OCI-LY3 (cell line): ENCODE measurements around the gene DIPK1C.

Experiments used
- H2AFZ ChIP-seq: fragments of 200-600, 300-600 bp; shearing (Covaris generic); 2 replicates; pipeline ENCODE4 v1.6.0; 2014; ENCODE audit warnings: antibody characterized with exemption, low read depth, low read length
- H3K27ac ChIP-seq: fragments of 200-600, 300-600 bp; sonication (generic); 2 replicates; pipeline ENCODE4 v1.5.1; 2014; ENCODE audit warnings: mild to moderate bottlenecking, low read length, moderate library complexity, mixed read lengths
- H3K27me3 ChIP-seq: fragments of 200-600, 300-600 bp; sonication (generic); 2 replicates; pipeline ENCODE4 v1.6.1; 2014; ENCODE audit warnings: low read depth, low read length, mixed read lengths
- H3K36me3 ChIP-seq: fragments of 200-600, 300-600 bp; sonication (generic); replicated peaks from 2 replicates; pipeline ENCODE3; 2014; ENCODE audit warnings: low read depth, low read length, mixed read lengths
- H3K4me1 ChIP-seq: fragments of 300-600, 200-600 bp; sonication (generic); 2 replicates; pipeline ENCODE4 v1.6.1; 2014; ENCODE audit warnings: low read length, mixed read lengths
- H3K4me2 ChIP-seq: fragments of 200-600, 300-600 bp; sonication (generic); 2 replicates; pipeline ENCODE4 v1.6.1; 2014; ENCODE audit warnings: low read length, mixed read lengths
- H3K4me3 ChIP-seq: fragments of 300-600, 200-600 bp; sonication (generic); 2 replicates; pipeline ENCODE4 v1.5.1; 2014; ENCODE audit warnings: antibody characterized with exemption, mild to moderate bottlenecking, low read length, moderate library complexity
- H3K79me2 ChIP-seq: fragments of 300-600, 200-600 bp; shearing (Covaris generic); 2 replicates; pipeline ENCODE4 v1.6.1; 2014; ENCODE audit warnings: mild to moderate bottlenecking, low read length, mixed read lengths
- H3K9ac ChIP-seq: fragments of 300-600, 200-600 bp; shearing (Covaris generic); 2 replicates; pipeline ENCODE4 v1.6.0; 2014; ENCODE audit warnings: mild to moderate bottlenecking, low read length, moderate library complexity
- H3K9me3 ChIP-seq: fragments of 200-600, 300-600 bp; shearing (Covaris generic); 2 replicates; pipeline ENCODE4 v1.6.1; 2014; ENCODE audit warnings: low read length, mixed read lengths; ENCODE audit not compliant: insufficient read depth
- H4K20me1 ChIP-seq: fragments of 200-600, 300-600 bp; sonication (generic); 2 replicates; pipeline ENCODE4 v1.6.1; 2016; ENCODE audit warnings: low read length, mixed read lengths; ENCODE audit not compliant: insufficient read depth
- EZH2phosphoT487 ChIP-seq: fragments of 200-600 bp; shearing (Covaris generic); IDR thresholded peaks from 2 replicates; pipeline ENCODE4 v1.6.1; 2018; ENCODE audit warnings: antibody characterized with exemption, mixed run types, low read depth
- TF ChIP-seq, protein P1 (sequence below): fragments of 200-600, 300-600 bp; sonication (generic); IDR thresholded peaks from 2 replicates; pipeline ENCODE4 v1.5.1; 2014; ENCODE audit warnings: antibody characterized with exemption, low read length, low read depth

The DIPK1C gene

GRCh38 chr18:74495581-74496507 lies 38.7 kb upstream of the DIPK1C start, which contains the start of gene CNDP2:
Gene CNDP2 (plus strand): TSS chr18:74496363. CDS start chr18:74499974, 3,611 bp downstream.
- no peaks in the 10 kb centered on the region for H3K9me3 ChIP-seq
- peak within 1 kb of the TSS; percentile 88 for H3K4me2 ChIP-seq
- peaks cover 9% of the 10 kb centered on the region for H3K36me3 ChIP-seq
- peaks cover 37% of the 10 kb centered on the region for H3K4me1 ChIP-seq
- H3K27ac ChIP-seq: peak within 1 kb of the TSS; percentile 75
- H3K9ac ChIP-seq: peak within 1 kb of the TSS; percentile 84
- H3K4me3 ChIP-seq: peak within 1 kb of the TSS; percentile 84
- peaks cover 46% of the 10 kb centered on the region for H3K79me2 ChIP-seq
- H3K27me3 ChIP-seq: peaks cover 14% of the 10 kb centered on the region
- H2AFZ ChIP-seq: peak within 1 kb of the TSS; percentile 94
- no peaks in the 10 kb centered on the region for H4K20me1 ChIP-seq
- TF ChIP-seq, protein P1, sequence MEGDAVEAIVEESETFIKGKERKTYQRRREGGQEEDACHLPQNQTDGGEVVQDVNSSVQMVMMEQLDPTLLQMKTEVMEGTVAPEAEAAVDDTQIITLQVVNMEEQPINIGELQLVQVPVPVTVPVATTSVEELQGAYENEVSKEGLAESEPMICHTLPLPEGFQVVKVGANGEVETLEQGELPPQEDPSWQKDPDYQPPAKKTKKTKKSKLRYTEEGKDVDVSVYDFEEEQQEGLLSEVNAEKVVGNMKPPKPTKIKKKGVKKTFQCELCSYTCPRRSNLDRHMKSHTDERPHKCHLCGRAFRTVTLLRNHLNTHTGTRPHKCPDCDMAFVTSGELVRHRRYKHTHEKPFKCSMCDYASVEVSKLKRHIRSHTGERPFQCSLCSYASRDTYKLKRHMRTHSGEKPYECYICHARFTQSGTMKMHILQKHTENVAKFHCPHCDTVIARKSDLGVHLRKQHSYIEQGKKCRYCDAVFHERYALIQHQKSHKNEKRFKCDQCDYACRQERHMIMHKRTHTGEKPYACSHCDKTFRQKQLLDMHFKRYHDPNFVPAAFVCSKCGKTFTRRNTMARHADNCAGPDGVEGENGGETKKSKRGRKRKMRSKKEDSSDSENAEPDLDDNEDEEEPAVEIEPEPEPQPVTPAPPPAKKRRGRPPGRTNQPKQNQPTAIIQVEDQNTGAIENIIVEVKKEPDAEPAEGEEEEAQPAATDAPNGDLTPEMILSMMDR: no peak
- no peak for TF ChIP-seq EZH2phosphoT487

- no peaks in the 10 kb centered on the region for H3K9me3 ChIP-seq
- no peak overlapping the region for H3K4me3 ChIP-seq
- peaks cover 4% of the 10 kb centered on the region for H3K36me3 ChIP-seq
- H3K27ac ChIP-seq: no peak overlapping the region
- no peak overlapping the region for H3K9ac ChIP-seq
- H3K4me2 ChIP-seq: no peak overlapping the region
- peaks cover 34% of the 10 kb centered on the region for H3K79me2 ChIP-seq
- H2AFZ ChIP-seq: no peak overlapping the region
- H3K27me3 ChIP-seq: peaks cover 16% of the 10 kb centered on the region
- no peaks in the 10 kb centered on the region for H4K20me1 ChIP-seq
- TF ChIP-seq EZH2phosphoT487: no peak
- TF ChIP-seq, protein P1: no peak
- H3K4me1 ChIP-seq: peaks cover 25% of the 10 kb centered on the region
Observed at GRCh38 chr18:74494514-74494913, 37.4 kb upstream of the DIPK1C start.

DNA sequence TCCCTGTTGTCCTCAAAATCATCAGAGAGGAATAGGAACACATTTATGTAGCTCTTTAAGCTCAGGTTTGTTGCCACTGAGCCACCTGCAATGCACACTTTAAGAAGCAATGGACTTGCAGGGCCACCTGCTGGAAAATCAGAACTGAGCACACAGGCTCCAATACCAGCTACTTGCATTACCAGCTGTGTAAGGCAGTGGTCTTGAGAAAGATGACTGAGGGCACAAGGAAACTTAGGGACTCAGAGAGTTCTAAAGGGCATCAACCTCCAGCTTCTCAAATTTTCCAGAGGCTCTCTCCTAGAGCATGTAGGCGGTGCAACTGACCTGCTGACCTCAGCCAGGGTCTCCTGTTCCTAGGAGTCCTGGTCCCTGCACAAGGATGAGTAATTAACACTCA lies 36.6 kb upstream of the DIPK1C start:
- Histone ChIP-seq H3K79me2 (peaks cover 25% of the 10 kb centered on the region), H3K36me3 (peaks cover 4% of the 10 kb centered on the region), H3K4me3 (no peak overlapping the region), H3K27ac (no peak overlapping the region), H3K9ac (no peak overlapping the region), H3K27me3 (peaks cover 22% of the 10 kb centered on the region), H3K9me3 (no peaks in the 10 kb centered on the region), H3K4me1 (peaks cover 18% of the 10 kb centered on the region), H4K20me1 (no peaks in the 10 kb centered on the region), H3K4me2 (no peak overlapping the region), H2AFZ (no peak overlapping the region)
- TF ChIP-seq, protein P1: peak; percentile 98
- TF ChIP-seq EZH2phosphoT487: no peak

DNA sequence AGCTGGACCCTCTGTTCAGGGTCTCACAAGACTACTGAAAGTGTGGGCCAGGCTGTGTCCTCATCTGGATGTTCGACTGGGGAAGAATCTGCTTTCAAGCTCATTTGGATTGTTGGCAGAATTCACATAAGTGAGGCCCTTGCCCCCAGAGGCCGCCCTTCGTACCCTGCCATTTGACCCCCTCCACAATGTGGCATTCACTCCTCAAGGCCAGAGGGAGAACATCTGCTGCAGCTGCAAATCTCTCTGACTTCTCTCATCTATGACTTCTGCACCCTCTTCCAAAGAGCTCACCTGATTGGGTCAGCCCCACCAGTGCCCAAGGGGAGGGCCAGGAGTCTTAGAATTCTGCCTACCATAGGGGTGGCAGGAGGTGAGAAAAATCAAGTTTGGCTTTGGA lies 35.2 kb upstream of the DIPK1C start:
- Histone ChIP-seq H3K36me3 (no peaks in the 10 kb centered on the region), H3K27me3 (peaks cover 22% of the 10 kb centered on the region), H3K4me2 (no peak overlapping the region), H3K79me2 (peaks cover 11% of the 10 kb centered on the region), H3K27ac (no peak overlapping the region), H3K9me3 (no peaks in the 10 kb centered on the region), H3K4me1 (peaks cover 4% of the 10 kb centered on the region), H3K4me3 (no peak overlapping the region), H2AFZ (no peak overlapping the region), H3K9ac (no peak overlapping the region), H4K20me1 (no peaks in the 10 kb centered on the region)
- TF ChIP-seq EZH2phosphoT487: no peak
- TF ChIP-seq, protein P1: no peak
